Limb (tissue), 2 donors: ENCODE data around the gene COMMD9.
A peak's percentile ranks its signal among the peaks of the same experiment; 100 is the strongest.
"Not testable (repeated sequence)": the region's sequence is repeated elsewhere in the genome, so short reads cannot be mapped to it uniquely, and the experiment has no call there.

ENCODE experiments used
- DNase-seq, 2 donors: peaks; one replicate each; pipeline ENCODE4 v3.0.0-alpha.2; 2016; ENCODE audit errors: extremely low spot score in 2 of 2

The COMMD9 gene

GRCh38 chr11:36289226-36289852 lies at the start of gene COMMD9:
Gene COMMD9 (minus strand): TSS chr11:36289424. CDS start chr11:36289412, 12 bp downstream.
- peak; percentile 94 for DNase-seq

GRCh38 chr11:36333897-36334296 lies 44.7 kb upstream of the COMMD9 start:
- no peak for DNase-seq

- no peak for DNase-seq
These were observed 44.2 kb upstream of the COMMD9 start for GRCh38 chr11:36333468-36333867.

GRCh38 chr11:36330411-36330810 lies 41.2 kb upstream of the COMMD9 start:
- no peak for DNase-seq

GRCh38 chr11:36328966-36329673 lies 39.9 kb upstream of the COMMD9 start:
- no peak for DNase-seq

GRCh38 chr11:36326524-36327419 lies 37.5 kb upstream of the COMMD9 start:
- DNase-seq = no peak

GRCh38 chr11:36325403-36325802 lies 36.2 kb upstream of the COMMD9 start:
- DNase-seq = not testable (repeated sequence)

GRCh38 chr11:36324956-36325355 lies 35.7 kb upstream of the COMMD9 start:
- not testable (repeated sequence) for DNase-seq

GRCh38 chr11:36317992-36318391 lies 28.8 kb upstream of the COMMD9 start:
- DNase-seq = no peak

- DNase-seq = no peak
These were observed 26.8 kb upstream of the COMMD9 start for GRCh38 chr11:36316049-36316448.

- DNase-seq = no peak
These were observed 25.2 kb upstream of the COMMD9 start for GRCh38 chr11:36314434-36314767.

- DNase-seq = no peak
These were observed 24.7 kb upstream of the COMMD9 start for GRCh38 chr11:36313750-36314433.

- peak; percentile 30 to 57 for DNase-seq
These were observed 23.6 kb upstream of the COMMD9 start for GRCh38 chr11:36312611-36313472.

- no peak for DNase-seq
These were observed 22.8 kb upstream of the COMMD9 start for GRCh38 chr11:36311926-36312595.

GRCh38 chr11:36309779-36310178 lies 20.6 kb upstream of the COMMD9 start:
- DNase-seq = no peak

GRCh38 chr11:36308577-36308976 lies 19.4 kb upstream of the COMMD9 start:
- no peak for DNase-seq

GRCh38 chr11:36306888-36307287 lies 17.7 kb upstream of the COMMD9 start:
- DNase-seq = no peak

- no peak for DNase-seq
These were observed 15.8 kb upstream of the COMMD9 start for GRCh38 chr11:36305047-36305446.

- DNase-seq = no peak
These were observed 15.1 kb upstream of the COMMD9 start for GRCh38 chr11:36304351-36304750.

GRCh38 chr11:36300650-36301049 lies 11.4 kb upstream of the COMMD9 start:
- peak; percentile 68 to 75 for DNase-seq
